BE2C (cell line): ENCODE data around the gene TRAPPC11.

Source experiments
- DNase-seq: peaks from one replicate; pipeline ENCODE4 v3.0.0-alpha.2; 2020
- H3K27me3 ChIP-seq: fragments of 250-450 bp; sonication (Bioruptor Pico); 2 replicates; pipeline ENCODE4 v1.5.1; 2020; ENCODE audit warnings: mild to moderate bottlenecking
- H3K36me3 ChIP-seq: fragments of 250-450 bp; sonication (Bioruptor Pico); 2 replicates; pipeline ENCODE4 v1.5.1; 2020; ENCODE audit warnings: mild to moderate bottlenecking
- H3K4me1 ChIP-seq: fragments of 250-450 bp; sonication (Bioruptor Pico); 2 replicates; pipeline ENCODE4 v1.5.1; 2020
- H3K4me3 ChIP-seq: 2 replicates; pipeline ENCODE4 v1.5.1; 2011; ENCODE audit warnings: low read depth, low read length
- H3K9me3 ChIP-seq: fragments of 250-450 bp; sonication (Bioruptor Pico); 2 replicates; pipeline ENCODE4 v1.5.1; 2020
- CTCF ChIP-seq: IDR thresholded peaks from 2 replicates; pipeline ENCODE4 v1.5.1; 2012; ENCODE audit warnings: mild to moderate bottlenecking, low read depth, low read length

Gene TRAPPC11

DNA sequence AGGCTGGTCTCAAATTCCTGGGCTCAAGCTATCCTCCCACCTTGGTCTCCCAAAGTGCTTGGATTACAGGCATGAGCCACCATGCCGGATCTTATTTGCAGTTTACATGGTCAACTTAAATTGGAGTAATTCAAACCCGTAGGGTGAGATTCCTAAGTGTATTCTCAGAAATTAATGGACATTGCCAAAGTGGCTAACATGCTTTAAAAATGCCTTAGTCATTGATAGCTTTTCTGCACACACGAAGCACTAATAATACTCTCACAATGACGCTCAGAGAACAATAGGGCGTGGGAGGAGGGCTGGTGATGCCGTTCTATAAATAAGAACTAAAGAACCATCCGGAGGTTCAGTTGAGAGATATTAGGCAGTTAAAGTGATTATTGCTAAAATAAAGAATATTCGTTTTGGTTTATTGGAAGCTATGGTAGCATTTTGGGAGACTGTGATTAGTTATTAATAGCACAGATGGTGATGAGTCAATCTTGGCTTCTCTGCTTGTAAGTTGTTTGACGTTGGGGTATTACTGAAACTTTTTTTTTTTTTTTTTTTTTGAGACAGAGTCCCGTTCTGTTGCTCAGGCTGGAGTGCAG, 79.1 kb downstream of the TRAPPC11 start:
- DNase-seq = no peak
- no peaks in the 10 kb centered on the region for H3K4me1 ChIP-seq
- no peaks in the 10 kb centered on the region for H3K36me3 ChIP-seq
- H3K4me3 ChIP-seq = no peak overlapping the region
- TF ChIP-seq CTCF = no peak
- H3K27me3 ChIP-seq = no peaks in the 10 kb centered on the region
- no peaks in the 10 kb centered on the region for H3K9me3 ChIP-seq

GRCh38 chr4:183738961-183739360, 79.9 kb downstream of the TRAPPC11 start:
- TF ChIP-seq CTCF = no peak
- no peak overlapping the region for H3K4me3 ChIP-seq
- no peaks in the 10 kb centered on the region for H3K36me3 ChIP-seq
- no peaks in the 10 kb centered on the region for H3K4me1 ChIP-seq
- H3K27me3 ChIP-seq = no peaks in the 10 kb centered on the region
- DNase-seq = no peak
- H3K9me3 ChIP-seq = no peaks in the 10 kb centered on the region

DNA sequence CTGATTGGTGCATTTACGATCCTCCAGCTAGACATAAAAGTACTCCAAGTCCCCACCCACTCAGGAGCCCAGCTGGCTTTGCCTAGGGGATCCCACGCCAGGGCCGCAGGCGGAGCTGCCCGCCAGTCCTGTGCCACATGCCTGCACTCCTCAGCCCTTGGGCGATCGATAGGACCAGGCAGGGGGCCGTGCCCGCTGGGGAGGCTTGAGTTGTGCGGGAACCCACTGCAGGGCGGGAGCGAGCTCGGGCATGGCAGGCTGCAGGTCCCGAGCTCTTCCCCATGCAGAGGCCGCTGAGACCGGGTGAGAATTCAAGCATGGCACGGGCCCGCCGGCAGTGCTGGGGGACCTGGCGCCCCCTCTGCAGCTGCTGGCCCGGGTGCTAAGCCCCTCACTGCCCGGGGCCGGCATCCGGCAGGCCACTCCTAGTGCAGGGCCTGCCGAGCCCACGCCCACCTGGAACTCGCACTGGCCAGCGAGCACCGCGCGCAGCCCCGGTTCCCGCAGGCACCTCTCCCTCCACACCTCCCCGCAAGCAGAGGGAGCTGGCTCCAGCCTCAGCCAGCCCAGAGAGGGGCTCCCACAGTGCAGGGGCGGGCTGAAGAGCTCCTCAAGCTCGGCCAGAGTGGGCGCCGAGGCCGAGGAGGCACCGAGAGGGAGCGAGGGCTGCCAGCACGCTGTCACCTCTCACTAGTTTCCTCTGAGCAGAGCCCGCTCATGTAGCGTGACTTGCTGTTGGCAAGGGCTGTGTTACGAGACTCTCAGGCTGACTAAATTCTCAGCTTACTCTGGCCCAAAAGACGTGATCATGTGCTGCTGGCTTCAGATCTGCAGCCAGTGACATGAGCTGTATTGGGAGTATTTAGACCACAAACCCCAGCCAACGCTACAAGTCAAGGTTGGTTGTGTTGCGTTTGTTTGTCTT, 87.5 kb downstream of the TRAPPC11 start:
- Histone ChIP-seq H3K9me3 (no peaks in the 10 kb centered on the region), H3K27me3 (no peaks in the 10 kb centered on the region), H3K36me3 (no peaks in the 10 kb centered on the region), H3K4me3 (no peak overlapping the region), H3K4me1 (0 out of 2 replicates have a peak, but pooled peaks cover 2% of the 10 kb centered on the region)
- TF ChIP-seq CTCF = no peak
- no peak for DNase-seq

- no peak for TF ChIP-seq CTCF
- Histone ChIP-seq H3K9me3 (no peaks in the 10 kb centered on the region), H3K4me3 (no peak overlapping the region), H3K4me1 (0 out of 2 replicates have a peak, but pooled peaks cover 2% of the 10 kb centered on the region), H3K36me3 (no peaks in the 10 kb centered on the region), H3K27me3 (no peaks in the 10 kb centered on the region)
- no peak for DNase-seq
These were observed 88.3 kb downstream of the TRAPPC11 start for GRCh38 chr4:183747380-183747779.

DNA sequence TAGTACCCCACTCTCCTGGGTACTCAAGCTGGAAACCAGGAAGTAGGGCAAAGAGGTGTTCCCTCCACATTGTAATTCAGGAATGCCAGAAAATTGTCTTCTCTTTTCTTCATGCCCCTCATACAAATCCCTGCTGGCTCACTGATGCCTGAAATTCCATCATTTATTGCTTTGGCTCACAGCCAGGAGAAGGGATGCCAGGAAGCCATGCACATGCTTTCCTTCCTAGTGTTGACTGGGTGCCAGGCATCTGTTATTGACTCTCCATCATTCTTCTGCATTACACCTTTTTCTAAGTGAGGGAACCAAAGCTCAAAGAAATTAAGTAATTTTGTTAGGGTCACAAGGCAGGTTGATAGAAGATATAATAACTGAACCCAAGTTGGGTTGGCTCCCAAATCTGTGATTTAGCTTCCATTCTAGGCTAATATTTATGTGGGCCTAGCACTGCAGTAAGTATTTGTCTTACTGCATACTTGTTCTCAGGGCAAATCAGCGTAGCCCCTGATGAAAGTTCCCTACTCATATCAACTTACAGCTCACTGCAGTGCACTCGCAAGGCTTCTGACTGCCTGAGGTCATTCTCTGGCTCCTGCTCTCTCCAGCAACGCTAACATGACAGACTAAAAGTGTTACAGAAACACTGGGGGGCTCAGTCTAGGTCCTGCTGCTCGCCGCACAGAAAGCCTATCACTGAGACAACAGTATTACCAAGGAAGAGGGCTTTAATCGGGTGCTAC, 89.0 kb downstream of the TRAPPC11 start:
- no peak for TF ChIP-seq CTCF
- no peaks in the 10 kb centered on the region for H3K9me3 ChIP-seq
- H3K4me3 ChIP-seq = no peak overlapping the region
- 0 out of 2 replicates have a peak, but pooled peaks cover 2% of the 10 kb centered on the region for H3K4me1 ChIP-seq
- peak; percentile 26 for DNase-seq
- no peaks in the 10 kb centered on the region for H3K27me3 ChIP-seq
- no peaks in the 10 kb centered on the region for H3K36me3 ChIP-seq
